K562 (cell line): ENCODE results near the gene PLCG2.

Experiments used
- CREBBP ChIP-seq: IDR thresholded peaks from one replicate; pipeline ENCODE4 v1.6.1; 2012; ENCODE audit warnings: low read depth, mild to moderate bottlenecking, control low read depth, inconsistent platforms, low read length
- CREM ChIP-seq: IDR thresholded peaks from 2 replicates; pipeline ENCODE4 v1.6.1; 2014; ENCODE audit warnings: antibody characterized with exemption, low read depth
- NR2C1 ChIP-seq, 2 experiments: fragments of 450-650 bp; IDR thresholded peaks; 2 replicates each; pipeline ENCODE4 v1.6.1; 2017; ENCODE audit warnings: mild to moderate bottlenecking in 2 of 2, antibody characterized with exemption in 1 of 2, inconsistent platforms in 1 of 2, missing compliant biosample characterization in 1 of 2, missing genetic modification characterization in 1 of 2
- NR2C2 ChIP-seq, 2 experiments: fragments of 200-800 bp in 1 of 2; sonication (Bioruptor generic) in 1 of 2; sonication (generic) in 1 of 2; formaldehyde crosslinking in 1 of 2; IDR thresholded peaks; 2 replicates each; pipeline versions ENCODE4 v1.6.1 to v1.8.0; 2016 to 2022; ENCODE audit warnings: mild to moderate bottlenecking in 1 of 2, missing compliant biosample characterization in 1 of 2, missing genetic modification characterization in 1 of 2, missing genetic modification reagents in 1 of 2
- PHF20 ChIP-seq: fragments of 450-650 bp; IDR thresholded peaks from 2 replicates; pipeline ENCODE4 v1.6.1; 2018; ENCODE audit not compliant: partially characterized antibody
- POLR2A ChIP-seq: fragments of 450-650 bp; conservative IDR thresholded peaks from 2 replicates; pipeline ENCODE4 v1.6.1; 2016
- POLR2AphosphoS5 ChIP-seq: IDR thresholded peaks from 2 replicates; pipeline ENCODE4 v1.6.1; 2011; ENCODE audit warnings: mild to moderate bottlenecking, low read depth, low read length, moderate library complexity; ENCODE audit not compliant: control insufficient read depth, insufficient read depth
- REST ChIP-seq, 2 experiments: fragments of 450-650 bp; formaldehyde crosslinking in 1 of 2; IDR thresholded peaks; 2 replicates each; pipeline versions ENCODE4 v1.4.0 to v1.6.1; 2014 to 2020; ENCODE audit warnings: mild to moderate bottlenecking in 2 of 2, borderline replicate concordance in 1 of 2, low read depth in 1 of 2
- TF ChIP-seq, protein P1 (sequence below): fragments of 250-450 bp; sonication (Bioruptor Pico); IDR thresholded peaks from 2 replicates; pipeline ENCODE4 v1.8.0; 2021; ENCODE audit warnings: mild to moderate bottlenecking, moderate library complexity

DNA sequence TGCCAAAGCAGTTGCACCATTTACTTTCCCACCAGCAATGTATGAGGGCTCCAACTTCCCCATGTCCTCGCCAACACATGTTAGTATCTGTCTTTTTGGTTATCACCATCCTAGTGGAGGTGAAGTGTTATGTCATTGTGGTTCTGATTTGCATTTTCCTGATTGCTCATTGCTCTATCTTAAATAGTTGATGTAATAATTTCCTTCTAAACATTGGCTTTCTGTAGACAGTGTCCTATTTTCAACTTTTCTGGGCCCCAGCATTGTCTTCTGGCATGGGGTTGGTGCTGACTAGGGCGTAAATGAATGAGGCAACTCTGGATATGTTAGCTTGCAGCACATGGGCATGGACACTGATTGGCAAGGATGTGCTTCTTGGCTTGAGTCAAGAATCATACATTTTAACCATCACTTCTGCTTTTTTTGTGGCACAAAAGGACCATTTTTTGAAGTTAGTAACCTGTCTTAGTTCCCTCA, 25.1 kb downstream of the PLCG2 start:
- TF ChIP-seq NR2C2 (CRISPR knock-in tag; IDR thresholded peaks at IDR 0.05): no peak
- no peak for TF ChIP-seq NR2C2 (tag; IDR thresholded peaks at IDR 0.05)
- TF ChIP-seq POLR2AphosphoS5: no peak
- TF ChIP-seq POLR2A: no peak
- TF ChIP-seq NR2C1 (IDR thresholded peaks at IDR 0.05): no peak
- TF ChIP-seq NR2C1 (tag; IDR thresholded peaks at IDR 0.05): no peak
- TF ChIP-seq REST (IDR thresholded peaks at IDR 0.05; ENCODE audit: borderline replicate concordance): no peak
- no peak for TF ChIP-seq REST (CRISPR knock-in tag; IDR thresholded peaks at IDR 0.05; ENCODE audit: low read depth)
- TF ChIP-seq PHF20: no peak
- TF ChIP-seq, protein P1, sequence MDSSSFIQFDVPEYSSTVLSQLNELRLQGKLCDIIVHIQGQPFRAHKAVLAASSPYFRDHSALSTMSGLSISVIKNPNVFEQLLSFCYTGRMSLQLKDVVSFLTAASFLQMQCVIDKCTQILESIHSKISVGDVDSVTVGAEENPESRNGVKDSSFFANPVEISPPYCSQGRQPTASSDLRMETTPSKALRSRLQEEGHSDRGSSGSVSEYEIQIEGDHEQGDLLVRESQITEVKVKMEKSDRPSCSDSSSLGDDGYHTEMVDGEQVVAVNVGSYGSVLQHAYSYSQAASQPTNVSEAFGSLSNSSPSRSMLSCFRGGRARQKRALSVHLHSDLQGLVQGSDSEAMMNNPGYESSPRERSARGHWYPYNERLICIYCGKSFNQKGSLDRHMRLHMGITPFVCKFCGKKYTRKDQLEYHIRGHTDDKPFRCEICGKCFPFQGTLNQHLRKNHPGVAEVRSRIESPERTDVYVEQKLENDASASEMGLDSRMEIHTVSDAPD (CRISPR knock-in tag): no peak
- TF ChIP-seq CREBBP: no peak
- no peak for TF ChIP-seq CREM
